HFF-Myc (cell line): Measurements from ENCODE around the gene CCDC154.

Experiments
- DNase-seq: peaks from one replicate; pipeline ENCODE4 v3.0.0-alpha.2; 2011; ENCODE audit warnings: low read depth; ENCODE audit errors: extremely low read depth
- H3K4me3 ChIP-seq: replicated peaks from 2 replicates; pipeline ENCODE4 v1.5.1; 2011; ENCODE audit warnings: low read depth, mild to moderate bottlenecking, control low read depth, low read length
- TF ChIP-seq, protein P1 (sequence below): IDR thresholded peaks from 2 replicates; pipeline ENCODE4 v1.5.1; 2012; ENCODE audit warnings: mild to moderate bottlenecking, low read depth, low read length, control low read depth; ENCODE audit errors: missing control alignments

Gene CCDC154, protein sequence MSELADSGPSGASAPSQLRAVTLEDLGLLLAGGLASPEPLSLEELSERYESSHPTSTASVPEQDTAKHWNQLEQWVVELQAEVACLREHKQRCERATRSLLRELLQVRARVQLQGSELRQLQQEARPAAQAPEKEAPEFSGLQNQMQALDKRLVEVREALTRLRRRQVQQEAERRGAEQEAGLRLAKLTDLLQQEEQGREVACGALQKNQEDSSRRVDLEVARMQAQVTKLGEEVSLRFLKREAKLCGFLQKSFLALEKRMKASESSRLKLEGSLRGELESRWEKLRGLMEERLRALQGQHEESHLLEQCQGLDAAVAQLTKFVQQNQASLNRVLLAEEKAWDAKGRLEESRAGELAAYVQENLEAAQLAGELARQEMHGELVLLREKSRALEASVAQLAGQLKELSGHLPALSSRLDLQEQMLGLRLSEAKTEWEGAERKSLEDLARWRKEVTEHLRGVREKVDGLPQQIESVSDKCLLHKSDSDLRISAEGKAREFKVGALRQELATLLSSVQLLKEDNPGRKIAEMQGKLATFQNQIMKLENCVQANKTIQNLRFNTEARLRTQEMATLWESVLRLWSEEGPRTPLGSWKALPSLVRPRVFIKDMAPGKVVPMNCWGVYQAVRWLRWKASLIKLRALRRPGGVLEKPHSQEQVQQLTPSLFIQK

DNA sequence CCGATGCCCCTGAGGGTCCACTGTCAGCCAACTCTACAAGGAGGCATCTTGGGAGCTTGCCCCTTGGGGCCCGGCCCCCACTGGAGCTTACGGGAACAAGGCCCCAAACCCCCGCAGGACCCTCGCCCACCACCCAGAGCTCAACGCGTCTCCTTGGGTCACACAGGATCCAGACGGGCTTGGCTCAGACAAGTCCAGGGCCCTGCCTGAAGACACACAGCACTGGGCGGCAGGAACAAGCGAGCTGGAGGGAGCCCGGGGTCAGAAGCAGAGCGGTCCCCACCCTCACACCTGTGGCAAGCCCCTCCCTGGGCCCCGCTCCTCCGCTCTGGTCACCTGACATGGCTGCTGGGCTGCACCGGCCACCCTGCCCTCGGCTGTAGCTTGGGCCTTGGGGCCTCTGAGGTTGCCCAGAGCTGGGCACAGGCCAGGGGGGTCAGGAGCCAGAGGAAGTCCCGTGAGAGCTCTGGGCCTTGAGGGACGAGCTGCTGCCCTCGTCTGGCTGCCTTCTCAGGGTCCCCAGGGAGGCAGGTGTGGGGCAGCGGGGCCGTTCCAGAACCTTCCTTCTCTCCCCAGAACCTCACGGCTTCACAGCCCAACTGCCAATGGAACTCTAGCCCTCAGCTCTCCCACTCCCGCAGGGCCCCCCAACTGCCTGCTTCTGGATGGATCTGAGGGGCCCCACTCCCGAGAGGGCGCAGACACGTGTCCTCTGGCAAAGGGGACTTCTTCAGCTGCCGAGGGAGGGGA lies at the start of gene CCDC154:
Gene CCDC154 (minus strand): TSS at position 577 of the 750 bp plus-strand sequence. CDS start 234 bp downstream, at position 343.
- no peak for DNase-seq
- TF ChIP-seq, protein P1, sequence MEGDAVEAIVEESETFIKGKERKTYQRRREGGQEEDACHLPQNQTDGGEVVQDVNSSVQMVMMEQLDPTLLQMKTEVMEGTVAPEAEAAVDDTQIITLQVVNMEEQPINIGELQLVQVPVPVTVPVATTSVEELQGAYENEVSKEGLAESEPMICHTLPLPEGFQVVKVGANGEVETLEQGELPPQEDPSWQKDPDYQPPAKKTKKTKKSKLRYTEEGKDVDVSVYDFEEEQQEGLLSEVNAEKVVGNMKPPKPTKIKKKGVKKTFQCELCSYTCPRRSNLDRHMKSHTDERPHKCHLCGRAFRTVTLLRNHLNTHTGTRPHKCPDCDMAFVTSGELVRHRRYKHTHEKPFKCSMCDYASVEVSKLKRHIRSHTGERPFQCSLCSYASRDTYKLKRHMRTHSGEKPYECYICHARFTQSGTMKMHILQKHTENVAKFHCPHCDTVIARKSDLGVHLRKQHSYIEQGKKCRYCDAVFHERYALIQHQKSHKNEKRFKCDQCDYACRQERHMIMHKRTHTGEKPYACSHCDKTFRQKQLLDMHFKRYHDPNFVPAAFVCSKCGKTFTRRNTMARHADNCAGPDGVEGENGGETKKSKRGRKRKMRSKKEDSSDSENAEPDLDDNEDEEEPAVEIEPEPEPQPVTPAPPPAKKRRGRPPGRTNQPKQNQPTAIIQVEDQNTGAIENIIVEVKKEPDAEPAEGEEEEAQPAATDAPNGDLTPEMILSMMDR = no peak
- H3K4me3 ChIP-seq = no peak within 1 kb of the TSS

DNA sequence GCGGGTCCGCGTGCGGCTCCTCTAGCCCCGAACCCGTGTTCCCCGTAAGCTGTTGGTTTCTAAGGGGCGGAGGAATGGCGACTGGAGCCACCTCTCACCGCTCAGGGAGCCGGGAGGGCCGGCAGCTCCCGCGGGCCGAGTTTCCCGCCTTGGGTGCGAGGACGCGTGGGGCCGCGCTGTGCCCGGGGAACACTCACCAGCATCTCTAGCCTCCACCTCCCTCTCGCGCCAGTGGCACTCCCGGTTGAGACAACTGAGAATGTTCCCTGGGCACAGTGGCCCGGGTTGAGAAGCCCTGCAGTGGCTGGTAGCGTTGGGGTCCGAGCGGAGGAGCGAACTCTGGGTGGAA lies 49.4 kb upstream of the CCDC154 start:
- no peak for DNase-seq

DNA sequence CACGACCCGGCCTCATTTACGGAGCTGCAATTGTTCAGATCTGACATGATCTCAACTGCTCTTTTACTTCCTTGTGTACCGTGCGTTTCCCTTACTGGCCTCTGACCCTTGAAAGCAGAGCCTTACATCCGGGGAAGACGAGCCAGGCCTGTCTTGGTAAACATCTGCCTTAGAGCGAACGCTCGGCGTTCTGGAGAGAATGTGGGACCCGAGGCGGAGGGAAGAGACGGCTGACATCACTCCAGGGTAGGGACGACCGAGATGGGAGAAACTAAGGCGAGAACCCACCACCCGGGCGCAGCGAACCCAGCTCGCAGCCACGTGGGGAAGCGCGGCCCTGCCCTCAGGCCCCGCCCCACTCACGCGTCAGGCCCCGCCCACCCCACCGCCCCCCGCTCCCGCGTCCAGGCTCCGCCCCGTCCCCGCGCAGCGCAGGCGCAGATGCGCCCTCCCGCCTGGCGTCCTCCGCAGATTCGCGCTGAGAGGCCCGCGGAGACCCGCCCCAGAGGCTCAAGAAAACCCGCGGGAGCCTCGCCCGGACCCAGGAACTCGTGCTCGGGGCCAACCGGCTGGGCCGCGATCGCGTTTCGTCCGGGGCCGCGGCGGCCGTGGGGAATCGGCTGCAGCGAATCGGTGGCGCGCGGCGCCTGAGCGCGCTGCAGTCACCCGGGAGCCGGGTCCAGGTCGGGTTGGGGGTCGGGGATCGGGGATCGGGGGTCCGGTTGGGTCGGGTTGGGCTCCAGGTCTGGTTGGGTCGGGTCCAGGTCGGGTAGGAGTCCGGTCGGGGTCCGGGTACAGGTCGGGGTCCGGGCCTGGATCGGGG lies 48.8 kb upstream of the CCDC154 start, which contains the start of gene TELO2:
Gene TELO2 (plus strand): TSS at position 438 of the 823 bp plus-strand sequence. CDS start 922 bp downstream, outside the sequence.
- H3K4me3 ChIP-seq = peak within 1 kb of the TSS; percentile 92
- TF ChIP-seq, protein P1 = no peak

More for the DNA sequence above, 49.4 kb upstream of the CCDC154 start:
- peak overlapping the region; percentile 92 for H3K4me3 ChIP-seq
- TF ChIP-seq, protein P1 = no peak

DNA sequence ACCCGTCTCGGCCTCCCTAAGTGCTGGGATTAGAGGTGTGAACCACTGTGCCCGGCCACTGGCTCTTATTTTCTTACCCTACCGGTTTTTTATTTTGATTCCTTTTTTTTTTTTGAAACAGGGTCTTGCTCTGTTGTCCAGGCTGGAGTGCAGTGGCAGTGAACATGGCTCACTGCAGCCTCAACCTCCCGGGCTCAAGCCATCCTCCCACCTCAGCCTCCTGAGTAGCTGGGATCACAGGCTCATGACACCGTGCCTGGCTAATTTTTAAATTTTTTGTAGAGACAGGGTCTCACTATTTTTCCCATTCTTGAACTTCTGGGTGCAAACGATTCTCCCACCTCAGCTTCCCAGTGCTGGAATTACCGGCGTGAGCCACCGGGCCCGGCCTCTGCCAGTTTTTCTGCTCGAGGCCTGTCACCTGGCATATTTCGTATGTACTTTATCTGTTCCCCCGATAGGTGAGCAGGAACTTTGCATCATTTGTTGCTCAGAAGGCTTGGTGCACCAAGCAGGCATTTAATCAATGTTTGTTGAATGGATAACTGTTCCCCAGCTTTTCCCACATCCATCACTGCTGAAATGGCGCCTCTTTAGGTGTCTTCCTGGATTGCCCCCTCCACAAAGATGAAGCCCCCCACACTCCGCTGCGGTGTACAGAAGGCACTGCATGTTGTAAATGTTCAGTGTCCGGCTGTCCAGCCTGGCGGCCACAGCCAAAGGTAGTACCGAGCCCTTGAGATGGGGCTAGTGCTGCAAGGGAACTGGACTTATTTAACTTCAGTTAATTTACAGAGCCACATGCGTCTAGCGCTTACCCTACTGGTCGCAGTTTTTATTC lies 47.9 kb upstream of the CCDC154 start:
- H3K4me3 ChIP-seq = peak overlapping the region; percentile 92
- DNase-seq = no peak
- TF ChIP-seq, protein P1 = no peak

More for the DNA sequence above, 48.8 kb upstream of the CCDC154 start, which contains the start of gene TELO2:
- DNase-seq = peak; percentile 48

DNA sequence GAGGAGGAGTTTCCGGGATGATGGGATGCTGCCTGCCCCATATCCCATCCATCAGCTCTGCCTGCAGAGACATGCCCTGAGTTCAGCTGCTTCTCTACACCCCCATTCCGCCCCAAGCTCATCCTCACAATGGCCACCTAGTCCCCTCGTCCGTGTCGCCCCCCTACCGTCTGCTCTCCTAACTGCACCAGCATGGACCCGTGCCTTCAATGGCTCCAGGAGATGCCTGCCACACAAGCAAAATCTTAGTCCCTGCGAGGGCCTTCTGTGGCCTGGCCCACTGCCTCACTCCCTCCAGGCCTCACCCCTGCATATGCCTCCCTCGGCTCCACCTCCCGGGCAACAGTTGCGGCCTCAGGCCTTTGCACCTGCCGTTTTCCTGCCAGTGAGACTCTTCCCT lies 47.0 kb upstream of the CCDC154 start:
- H3K4me3 ChIP-seq = no peak overlapping the region
- no peak for DNase-seq

More for the DNA sequence above, 47.0 kb upstream of the CCDC154 start:
- TF ChIP-seq, protein P1 = no peak
